ENCODE measurements around the gene ENTREP3.

DNA sequence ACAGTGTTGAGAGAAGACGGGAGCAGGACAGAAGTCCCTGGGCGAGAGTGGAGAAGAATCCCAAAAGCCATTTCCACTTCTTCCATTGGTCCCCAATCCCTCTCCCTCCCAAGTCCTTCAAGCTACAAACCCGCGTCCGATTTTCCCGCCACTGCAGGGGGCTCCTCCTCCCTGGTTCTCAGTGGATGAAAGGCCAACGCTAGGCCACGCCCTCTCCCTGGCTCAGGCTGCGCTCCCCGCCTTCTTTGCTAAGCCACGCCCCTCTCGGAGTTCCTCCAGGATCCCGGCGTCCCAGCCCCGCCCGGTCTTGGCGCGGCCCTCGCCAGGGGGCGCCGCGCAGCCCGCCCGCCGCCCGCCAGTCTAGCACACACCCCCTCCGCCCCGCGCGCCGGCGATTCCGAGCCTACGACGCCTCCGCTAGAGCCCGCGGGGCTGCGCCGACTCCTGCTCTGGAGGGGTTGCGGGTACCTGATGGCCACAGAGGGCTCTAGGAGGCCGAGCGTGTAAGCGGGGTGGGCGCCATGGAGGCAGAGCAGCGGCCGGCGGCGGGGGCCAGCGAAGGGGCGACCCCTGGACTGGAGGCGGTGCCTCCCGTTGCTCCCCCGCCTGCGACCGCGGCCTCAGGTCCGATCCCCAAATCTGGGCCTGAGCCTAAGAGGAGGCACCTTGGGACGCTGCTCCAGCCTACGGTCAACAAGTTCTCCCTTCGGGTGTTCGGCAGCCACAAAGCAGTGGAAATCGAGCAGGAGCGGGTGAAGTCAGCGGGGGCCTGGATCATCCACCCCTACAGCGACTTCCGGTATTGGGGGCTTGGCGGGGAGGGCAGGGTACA, 22.0 kb upstream of the ENTREP3 start, which contains the start of gene HCN3:
- TF ChIP-seq, protein P1, sequence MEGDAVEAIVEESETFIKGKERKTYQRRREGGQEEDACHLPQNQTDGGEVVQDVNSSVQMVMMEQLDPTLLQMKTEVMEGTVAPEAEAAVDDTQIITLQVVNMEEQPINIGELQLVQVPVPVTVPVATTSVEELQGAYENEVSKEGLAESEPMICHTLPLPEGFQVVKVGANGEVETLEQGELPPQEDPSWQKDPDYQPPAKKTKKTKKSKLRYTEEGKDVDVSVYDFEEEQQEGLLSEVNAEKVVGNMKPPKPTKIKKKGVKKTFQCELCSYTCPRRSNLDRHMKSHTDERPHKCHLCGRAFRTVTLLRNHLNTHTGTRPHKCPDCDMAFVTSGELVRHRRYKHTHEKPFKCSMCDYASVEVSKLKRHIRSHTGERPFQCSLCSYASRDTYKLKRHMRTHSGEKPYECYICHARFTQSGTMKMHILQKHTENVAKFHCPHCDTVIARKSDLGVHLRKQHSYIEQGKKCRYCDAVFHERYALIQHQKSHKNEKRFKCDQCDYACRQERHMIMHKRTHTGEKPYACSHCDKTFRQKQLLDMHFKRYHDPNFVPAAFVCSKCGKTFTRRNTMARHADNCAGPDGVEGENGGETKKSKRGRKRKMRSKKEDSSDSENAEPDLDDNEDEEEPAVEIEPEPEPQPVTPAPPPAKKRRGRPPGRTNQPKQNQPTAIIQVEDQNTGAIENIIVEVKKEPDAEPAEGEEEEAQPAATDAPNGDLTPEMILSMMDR (IDR thresholded peaks at IDR 0.05) = peak; percentile 67 to 90 (median 87)
- TF ChIP-seq POLR2A (IDR thresholded peaks at IDR 0.05) = no peak
